ENCODE data around the gene LRP11. TPM values are rescaled to one million over a fixed set of nuclear protein-coding genes. Genes with fewer than 3 reads are reported as not detected.

Gene LRP11
- polyA plus RNA-seq, 2 of the 4 experiments (the other 2 are of a cell fraction) = 48.9 to 57.7 TPM

- DNase-seq (ENCODE audit: low read depth in 1 of 2, low spot score in 1 of 2) = peak; percentile 76 to 89
- POLR2A ChIA-PET = interaction anchor here (1.8 kb wide), 1 partner anchor 24 kb away, joined by 6 read pairs; the partner anchor contains the start of gene LRP11
- TF ChIP-seq RNF2 (IDR thresholded peaks at IDR 0.05; ENCODE audit: borderline replicate concordance, low read depth) (no peak), CTCF (IDR thresholded peaks at IDR 0.05) (peak; percentile 62), SMC3 (IDR thresholded peaks at IDR 0.05) (peak; percentile 75), RAD21 (conservative IDR thresholded peaks at IDR 0.05 in 1 of 2, IDR thresholded peaks at IDR 0.05 in 1 of 2) (peak; percentile 71 to 74)
- Histone ChIP-seq H3K4me1 (peaks cover 42% of the 10 kb centered on the region), H3K9me3 (no peaks in the 10 kb centered on the region), H3K4me2 (peak overlapping the region; percentile 67), H3K4me3 (no peak overlapping the region), H3K27ac (peak overlapping the region; percentile 48 to 73; a peak in 4 of 6 replicates)
- CTCF ChIA-PET = interaction anchor here (0.6 to 3.7 kb wide), 33 partner anchors 10 to 270 kb away, joined by 3 to 45 read pairs (median 4); partner anchors contain the start of genes RAET1E and RAET1G
- WGBS (ENCODE audit: missing lambda C conversion rate) = 3% methylated on average over 8 of the region's 8 CpGs
- peak; percentile 96 to 97 for ATAC-seq
- FAIRE-seq = no peak
Measured at GRCh38 chr6:149840345-149841075, 23.6 kb downstream of the LRP11 start.

- no peak overlapping the region for H3K4me3 ChIP-seq
- ChIA-PET POLR2A (no interaction called here), CTCF (interaction anchor here (0.7 to 4.8 kb wide), 29 partner anchors 9 to 95 kb away, joined by 3 to 51 read pairs (median 4); partner anchors contain the start of genes LRP11 and RAET1E)
- ATAC-seq = peak in 1 of 2 experiments; percentile 71; a peak in 3 of 6 replicates
- H3K4me2 ChIP-seq = no peak overlapping the region
- no peak overlapping the region for H3K27ac ChIP-seq
- WGBS (ENCODE audit: missing lambda C conversion rate) = 40% methylated on average over 5 of the region's 5 CpGs
- peak; percentile 27 to 52 for DNase-seq (ENCODE audit: low read depth in 1 of 2, low spot score in 1 of 2)
- FAIRE-seq = no peak
- H3K9me3 ChIP-seq = no peaks in the 10 kb centered on the region
- peaks cover 11% of the 10 kb centered on the region for H3K4me1 ChIP-seq
- TF ChIP-seq SMC3 (IDR thresholded peaks at IDR 0.05) = peak; percentile 84
- TF ChIP-seq NPAS2 (CRISPR knock-in tag; IDR thresholded peaks at IDR 0.05; ENCODE audit: borderline replicate concordance) = no peak
- no peak for TF ChIP-seq FOSL2 (IDR thresholded peaks at IDR 0.05)
- peak; percentile 67; the same call in 1 of the 2 replicates for TF ChIP-seq FOSL2 (CRISPR knock-in tag; IDR thresholded peaks at IDR 0.05)
- peak; percentile 84 to 85 for TF ChIP-seq RAD21 (conservative IDR thresholded peaks at IDR 0.05 in 1 of 2, IDR thresholded peaks at IDR 0.05 in 1 of 2)
- peak; percentile 82 for TF ChIP-seq CTCF (IDR thresholded peaks at IDR 0.05)
Measured at GRCh38 chr6:149834513-149835481, 29.4 kb downstream of the LRP11 start.

GRCh38 chr6:149833651-149834050 lies 30.5 kb downstream of the LRP11 start:
- TF ChIP-seq HEYL (CRISPR knock-in tag; IDR thresholded peaks at IDR 0.05) (no peak), POLR2A (IDR thresholded peaks at IDR 0.05; ENCODE audit: low read length) (no peak), MYC (IDR thresholded peaks at IDR 0.05; ENCODE audit: borderline replicate concordance, low read length) (no peak), MAZ (IDR thresholded peaks at IDR 0.05; ENCODE audit: borderline replicate concordance, low read depth, low read length) (no peak), HDAC2 (IDR thresholded peaks at IDR 0.05) (no peak), CBX8 (IDR thresholded peaks at IDR 0.05) (no peak), KDM1A (IDR thresholded peaks at IDR 0.05; ENCODE audit: low read depth) (no peak), POLR2AphosphoS2 (conservative IDR thresholded peaks at IDR 0.05; ENCODE audit: low read length) (no peak), RCOR1 (IDR thresholded peaks at IDR 0.05; ENCODE audit: low read depth, low read length) (no peak), CTCF (IDR thresholded peaks at IDR 0.05) (no peak), KDM5A (IDR thresholded peaks at IDR 0.05) (no peak), FOSL2 (IDR thresholded peaks at IDR 0.05) (no peak), FOSL2 (CRISPR knock-in tag; IDR thresholded peaks at IDR 0.05) (no peak), TFCP2L1 (CRISPR knock-in tag; IDR thresholded peaks at IDR 0.05) (no peak), NFE2L2 (conservative IDR thresholded peaks at IDR 0.05; ENCODE audit: low read length) (no peak), NPAS2 (CRISPR knock-in tag; IDR thresholded peaks at IDR 0.05; ENCODE audit: borderline replicate concordance) (no peak)
- WGBS (ENCODE audit: missing lambda C conversion rate) = 94% methylated on average over 3 of the region's 3 CpGs
- ChIA-PET POLR2A (no interaction called here), CTCF (interaction anchor here (0.7 to 4.8 kb wide), 17 partner anchors 10 to 99 kb away, joined by 3 to 51 read pairs (median 7); partner anchors contain the start of gene LRP11)
- ATAC-seq = no peak
- Histone ChIP-seq H3K4me3 (no peak overlapping the region), H3K4me2 (no peak overlapping the region), H3K9me3 (no peaks in the 10 kb centered on the region), H3K4me1 (0 out of 3 replicates have a peak, but pooled peaks cover 8% of the 10 kb centered on the region), H3K27ac (no peak overlapping the region)
- DNase-seq (ENCODE audit: low read depth in 1 of 2, low spot score in 1 of 2) = no peak
- FAIRE-seq = no peak

All from A549 (cell line).